ENCODE measurements around the gene BARHL2. TPM values are rescaled to one million over a fixed set of nuclear protein-coding genes. Genes with fewer than 3 reads are reported as not detected.

Gene BARHL2
- total and polyA plus RNA-seq, 8 donors: not detected

GRCh38 chr1:90722874-90723589 is 5.9 kb upstream of the BARHL2 start:
- Histone ChIP-seq H3K9me3 (no peaks in the 10 kb centered on the region), H3K4me1 (peaks cover 7 to 26% of the 10 kb centered on the region in 2 donors), H3K27ac (no peak overlapping the region), H3K27me3 (peaks cover 100% of the 10 kb centered on the region in 2 donors), H3K4me3 (peak overlapping the region; percentile 4 to 16), H3K36me3 (no peaks in the 10 kb centered on the region)
- ATAC-seq (no peak), DNase-seq (no peak)
- TF ChIP-seq CTCF (IDR thresholded peaks at IDR 0.05): no peak
- intact Hi-C loops (cut with DNase I): no loop called here

- Histone ChIP-seq H3K9me3 (no peaks in the 10 kb centered on the region), H3K36me3 (no peaks in the 10 kb centered on the region), H3K27ac (no peak overlapping the region), H3K4me1 (peaks cover 7 to 27% of the 10 kb centered on the region in 2 donors), H3K27me3 (peaks cover 98 to 100% of the 10 kb centered on the region in 2 donors), H3K4me3 (no peak overlapping the region)
- DNase-seq: peak in 2 of 4 donors; percentile 58 to 82
- ATAC-seq: peak; percentile 74
- peak; percentile 77 to 79 for TF ChIP-seq CTCF (IDR thresholded peaks at IDR 0.05)
- intact Hi-C loops (cut with DNase I): no loop called here
Measured at GRCh38 chr1:90721210-90722194, 4.4 kb upstream of the BARHL2 start.

- Histone ChIP-seq H3K4me1 (peaks cover 7 to 21% of the 10 kb centered on the region in 2 donors), H3K27me3 (peaks cover 98 to 100% of the 10 kb centered on the region in 2 donors)
- intact Hi-C loops (cut with DNase I): no loop called here
Measured at GRCh38 chr1:90720145-90720636, 3.1 kb upstream of the BARHL2 start.

GRCh38 chr1:90719330-90720144 is 2.4 kb upstream of the BARHL2 start:
- intact Hi-C loops (cut with DNase I): no loop called here
- H3K9me3 ChIP-seq: no peaks in the 10 kb centered on the region
- H3K27me3 ChIP-seq: peaks cover 97 to 100% of the 10 kb centered on the region in 2 donors
- DNase-seq: peak in 1 of 4 donors; percentile 57
- peaks cover 7 to 15% of the 10 kb centered on the region in 2 donors for H3K4me1 ChIP-seq
- H3K4me3 ChIP-seq: no peak overlapping the region
- H3K36me3 ChIP-seq: no peaks in the 10 kb centered on the region
- no peak for TF ChIP-seq CTCF (IDR thresholded peaks at IDR 0.05)
- H3K27ac ChIP-seq: no peak overlapping the region
- ATAC-seq: no peak

More at GRCh38 chr1:90720145-90720636, 3.1 kb upstream of the BARHL2 start:
- ATAC-seq (no peak), DNase-seq (no peak)
- no peaks in the 10 kb centered on the region for H3K36me3 ChIP-seq
- H3K4me3 ChIP-seq: no peak overlapping the region
- TF ChIP-seq CTCF (IDR thresholded peaks at IDR 0.05): no peak
- no peaks in the 10 kb centered on the region for H3K9me3 ChIP-seq
- no peak overlapping the region for H3K27ac ChIP-seq
